Glutamatergic neuron (in vitro differentiated cells): ENCODE data around the gene OR5B2. TPM values are rescaled to one million over a fixed set of nuclear protein-coding genes. Genes with fewer than 3 reads are reported as not detected.

Experiments
- DNase-seq: peaks from one replicate; pipeline ENCODE4 v3.0.0; 2022
- H3K27ac Mint-ChIP-seq: one replicate; pipeline ENCODE4 v1.8.0; 2020; ENCODE audit warnings: mild to moderate bottlenecking, mixed read lengths, inconsistent platforms; ENCODE audit not compliant: unreplicated experiment
- H3K27me3 Mint-ChIP-seq: one replicate; pipeline ENCODE4 v1.8.0; 2020; ENCODE audit warnings: mild to moderate bottlenecking, moderate library complexity, mixed read lengths, inconsistent platforms; ENCODE audit not compliant: unreplicated experiment
- H3K36me3 Mint-ChIP-seq: one replicate; pipeline ENCODE4 v1.8.0; 2020; ENCODE audit warnings: mild to moderate bottlenecking, mixed read lengths, inconsistent platforms; ENCODE audit not compliant: unreplicated experiment
- H3K4me1 Mint-ChIP-seq: one replicate; pipeline ENCODE4 v1.8.0; 2020; ENCODE audit warnings: mild to moderate bottlenecking, low read depth, mixed read lengths, inconsistent platforms; ENCODE audit not compliant: unreplicated experiment
- H3K4me3 Mint-ChIP-seq: one replicate; pipeline ENCODE4 v1.8.0; 2020; ENCODE audit warnings: mild to moderate bottlenecking, mixed read lengths, inconsistent platforms; ENCODE audit not compliant: unreplicated experiment
- H3K9me3 Mint-ChIP-seq: one replicate; pipeline ENCODE4 v1.8.0; 2020; ENCODE audit warnings: mild to moderate bottlenecking, moderate library complexity, mixed read lengths, inconsistent platforms; ENCODE audit not compliant: unreplicated experiment
- CTCF ChIP-seq: fragments of 200-600 bp; sonication (generic); IDR thresholded peaks from one replicate; pipeline ENCODE4 v1.5.0; 2021; ENCODE audit not compliant: partially characterized antibody, unreplicated experiment
- long read RNA-seq: library from polyadenylated mRNA; unstranded; transcript quantifications from one replicate; pipeline ENCODE4 v2.0.0, GENCODE V29; 2020; ENCODE audit not compliant: unreplicated experiment
- total RNA-seq: library from RNA; stranded (reverse); fragmentation: NEBNext Ultra II Directional; extraction: Animal tissue kit (Norgen Biotek cat#: 25700); gene quantifications from one replicate; pipeline ENCODE4 v1.2.1, GENCODE V29; 2021; ENCODE audit not compliant: unreplicated experiment

The OR5B2 gene
- not detected for total RNA-seq
- long read RNA-seq: 0 reads

GRCh38 chr11:58428021-58428420, at the start of gene OR5B2:
OR5B2 (minus strand) TSS chr11:58428121; CDS start chr11:58423261, 4,860 bp downstream.
- no peak for DNase-seq
- no peak within 1 kb of the TSS for H3K27ac Mint-ChIP-seq
- no peaks in the 10 kb centered on the region for H3K9me3 Mint-ChIP-seq
- H3K36me3 Mint-ChIP-seq: no peaks in the 10 kb centered on the region
- H3K4me3 Mint-ChIP-seq: no peak within 1 kb of the TSS
- H3K4me1 Mint-ChIP-seq: no peaks in the 10 kb centered on the region
- H3K27me3 Mint-ChIP-seq: no peaks in the 10 kb centered on the region
- TF ChIP-seq CTCF: no peak

- Mint-ChIP-seq H3K36me3 (peaks cover 6% of the 10 kb centered on the region), H3K9me3 (peaks cover 5% of the 10 kb centered on the region)
- TF ChIP-seq CTCF: no peak
These were observed 44.0 kb upstream of the OR5B2 start for GRCh38 chr11:58471892-58472291.

GRCh38 chr11:58466293-58466692, 38.4 kb upstream of the OR5B2 start:
- no peak for DNase-seq
- Mint-ChIP-seq H3K4me3 (no peak overlapping the region), H3K27me3 (no peaks in the 10 kb centered on the region), H3K4me1 (no peaks in the 10 kb centered on the region), H3K27ac (no peak overlapping the region), H3K9me3 (peaks cover 3% of the 10 kb centered on the region), H3K36me3 (peaks cover 6% of the 10 kb centered on the region)
- no peak for TF ChIP-seq CTCF

More at GRCh38 chr11:58471892-58472291, 44.0 kb upstream of the OR5B2 start:
- Mint-ChIP-seq H3K27me3 (no peaks in the 10 kb centered on the region), H3K4me3 (no peak overlapping the region), H3K27ac (no peak overlapping the region), H3K4me1 (no peaks in the 10 kb centered on the region)
- no peak for DNase-seq

- Mint-ChIP-seq H3K9me3 (peaks cover 2% of the 10 kb centered on the region), H3K4me1 (no peaks in the 10 kb centered on the region), H3K27me3 (no peaks in the 10 kb centered on the region), H3K36me3 (peaks cover 5% of the 10 kb centered on the region), H3K4me3 (no peak overlapping the region), H3K27ac (no peak overlapping the region)
- DNase-seq: no peak
- no peak for TF ChIP-seq CTCF
These were observed 37.8 kb upstream of the OR5B2 start for GRCh38 chr11:58465690-58466089.

DNA sequence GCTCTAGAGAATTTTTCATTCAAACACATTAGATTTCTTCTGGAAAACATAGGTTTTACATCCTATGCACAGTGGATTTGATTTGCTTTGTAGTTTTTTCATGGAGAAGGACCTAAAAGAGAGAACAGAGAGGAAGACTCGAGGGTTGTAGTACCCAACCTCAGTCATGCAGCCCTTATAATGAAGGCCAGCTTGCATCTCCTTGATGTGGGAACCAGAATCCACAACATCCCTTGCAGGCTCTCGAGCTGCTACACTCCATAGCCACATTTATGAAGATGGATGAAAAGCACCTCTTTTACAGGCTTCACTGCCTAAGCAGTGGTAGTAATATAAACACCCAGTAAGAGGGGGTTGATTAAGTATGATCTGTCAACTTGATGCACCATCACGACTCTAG, 23.7 kb upstream of the OR5B2 start:
- TF ChIP-seq CTCF: no peak
- peaks cover 1% of the 10 kb centered on the region for H3K9me3 Mint-ChIP-seq

More for the DNA sequence above, 23.7 kb upstream of the OR5B2 start:
- Mint-ChIP-seq H3K27me3 (no peaks in the 10 kb centered on the region), H3K27ac (no peak overlapping the region), H3K36me3 (no peaks in the 10 kb centered on the region), H3K4me3 (no peak overlapping the region), H3K4me1 (no peaks in the 10 kb centered on the region)
- no peak for DNase-seq
